GM12873 (cell line): ENCODE data around the gene AGPAT3.
A peak's percentile ranks its signal among the peaks of the same experiment; 100 is the strongest.

Source experiments
- TF ChIP-seq, protein P1 (sequence below): IDR thresholded peaks from 2 replicates; pipeline ENCODE4 v1.5.1; 2012; ENCODE audit warnings: low read depth, mild to moderate bottlenecking, moderate library complexity, low read length, control low read depth; ENCODE audit not compliant: insufficient read depth; ENCODE audit errors: missing control alignments

AGPAT3 gene

DNA sequence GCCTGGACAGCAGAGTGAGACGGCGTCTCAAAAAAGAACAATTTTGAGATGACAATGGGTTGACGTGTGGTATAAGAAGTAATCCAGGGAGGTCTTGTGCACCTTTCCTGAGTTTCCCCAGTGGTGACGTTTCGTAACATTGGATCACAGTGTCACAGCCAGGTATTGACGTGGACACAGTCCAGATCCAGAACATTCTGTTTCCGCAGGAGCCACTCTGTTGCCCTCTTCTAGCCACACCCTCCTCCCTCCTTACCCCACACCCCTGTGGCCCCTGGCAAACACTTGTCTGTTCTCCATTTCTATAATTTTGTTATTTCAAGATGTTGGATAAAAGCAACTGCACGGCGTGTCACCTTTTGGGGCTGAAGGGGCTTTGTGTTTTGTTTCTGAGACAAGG lies 140.6 kb downstream of the AGPAT3 start:
- TF ChIP-seq, protein P1, sequence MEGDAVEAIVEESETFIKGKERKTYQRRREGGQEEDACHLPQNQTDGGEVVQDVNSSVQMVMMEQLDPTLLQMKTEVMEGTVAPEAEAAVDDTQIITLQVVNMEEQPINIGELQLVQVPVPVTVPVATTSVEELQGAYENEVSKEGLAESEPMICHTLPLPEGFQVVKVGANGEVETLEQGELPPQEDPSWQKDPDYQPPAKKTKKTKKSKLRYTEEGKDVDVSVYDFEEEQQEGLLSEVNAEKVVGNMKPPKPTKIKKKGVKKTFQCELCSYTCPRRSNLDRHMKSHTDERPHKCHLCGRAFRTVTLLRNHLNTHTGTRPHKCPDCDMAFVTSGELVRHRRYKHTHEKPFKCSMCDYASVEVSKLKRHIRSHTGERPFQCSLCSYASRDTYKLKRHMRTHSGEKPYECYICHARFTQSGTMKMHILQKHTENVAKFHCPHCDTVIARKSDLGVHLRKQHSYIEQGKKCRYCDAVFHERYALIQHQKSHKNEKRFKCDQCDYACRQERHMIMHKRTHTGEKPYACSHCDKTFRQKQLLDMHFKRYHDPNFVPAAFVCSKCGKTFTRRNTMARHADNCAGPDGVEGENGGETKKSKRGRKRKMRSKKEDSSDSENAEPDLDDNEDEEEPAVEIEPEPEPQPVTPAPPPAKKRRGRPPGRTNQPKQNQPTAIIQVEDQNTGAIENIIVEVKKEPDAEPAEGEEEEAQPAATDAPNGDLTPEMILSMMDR, result no peak

DNA sequence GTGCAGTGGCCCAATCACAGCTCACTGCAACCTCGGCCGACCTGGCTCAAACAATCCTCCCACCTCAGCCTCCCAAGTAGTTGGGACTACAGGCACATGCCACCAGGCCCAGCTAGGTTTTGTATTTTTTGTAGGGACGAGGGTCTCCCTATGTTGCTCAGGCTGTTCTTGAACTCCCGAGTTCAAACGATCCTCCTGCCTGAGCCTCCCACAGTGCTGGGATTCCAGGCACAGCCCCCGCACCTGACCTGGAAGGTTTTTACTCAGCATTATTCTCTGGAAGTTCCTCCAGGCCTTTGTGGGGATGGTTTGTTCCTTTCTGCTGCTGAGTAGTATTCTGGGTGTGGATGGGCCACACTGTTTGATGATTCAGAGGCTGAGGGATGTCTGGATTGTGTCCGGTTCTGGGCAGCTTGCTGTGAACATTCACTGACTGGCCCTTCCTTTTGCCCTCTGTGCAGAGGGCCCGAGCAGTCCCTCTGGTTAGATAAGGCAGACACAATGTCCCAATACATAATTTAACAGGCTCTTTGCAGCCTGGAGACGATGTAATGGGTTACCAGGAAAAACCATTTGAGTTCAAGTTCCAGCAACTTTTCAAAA lies 141.1 kb downstream of the AGPAT3 start:
- TF ChIP-seq, protein P1, result no peak

DNA sequence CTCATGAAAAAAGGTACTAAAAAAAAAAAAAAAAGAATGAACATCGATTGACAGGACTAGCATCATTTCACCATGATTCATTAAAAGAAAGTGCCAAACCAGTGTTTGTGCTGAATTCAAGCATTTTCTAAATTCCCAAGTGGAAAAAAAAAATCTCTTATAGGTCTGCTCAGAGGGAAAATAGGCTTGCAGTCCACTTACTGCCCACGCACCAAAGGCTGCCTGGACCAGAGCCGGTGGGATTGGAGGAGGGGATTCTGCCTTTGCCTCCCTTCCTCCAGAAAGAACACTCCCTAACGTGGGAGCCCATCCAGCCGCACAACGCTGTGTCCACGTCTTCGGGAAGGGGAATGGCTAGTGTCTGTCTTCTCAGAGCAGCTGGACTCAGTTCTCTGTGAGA lies 141.6 kb downstream of the AGPAT3 start:
- TF ChIP-seq, protein P1, result no peak

DNA sequence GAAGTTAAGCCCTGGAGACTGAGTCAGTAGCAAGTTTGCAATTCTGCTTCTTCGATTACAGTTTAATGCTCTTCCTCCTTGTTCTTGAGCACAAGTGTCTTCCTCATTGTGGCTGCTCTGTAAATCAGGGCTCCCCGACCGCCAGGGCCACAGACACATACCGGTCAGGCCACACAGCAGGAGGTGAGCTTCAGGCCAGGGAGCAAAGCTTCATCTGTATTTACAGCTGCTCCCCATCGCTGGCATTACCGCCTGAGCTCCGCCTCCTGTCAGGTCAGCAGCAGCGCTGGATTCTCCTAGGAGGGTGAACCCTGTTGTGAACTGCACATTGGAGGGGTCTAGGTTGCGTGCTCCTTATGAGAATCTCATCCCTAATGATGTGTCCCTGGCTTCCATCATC lies 145.4 kb downstream of the AGPAT3 start:
- TF ChIP-seq, protein P1, result no peak

DNA sequence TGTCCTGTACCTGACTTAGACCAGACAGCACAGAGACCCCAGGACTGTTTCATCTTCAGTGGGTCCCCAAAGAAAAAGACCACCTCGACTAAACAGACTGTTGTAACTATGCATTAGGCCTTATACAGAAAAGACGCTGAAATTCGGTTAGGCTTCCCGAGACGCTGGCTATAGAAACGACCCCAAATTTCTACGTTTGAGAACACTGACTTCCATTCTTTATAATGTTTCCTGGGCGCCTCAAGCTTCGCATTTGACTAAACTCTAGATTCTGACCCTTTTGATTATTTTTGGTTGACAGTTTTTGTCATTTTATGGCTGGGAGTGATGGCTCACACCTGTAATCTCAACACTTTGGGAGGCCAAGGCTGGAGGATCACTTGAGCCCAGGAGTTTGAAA lies 146.1 kb downstream of the AGPAT3 start:
- TF ChIP-seq, protein P1, result no peak

DNA sequence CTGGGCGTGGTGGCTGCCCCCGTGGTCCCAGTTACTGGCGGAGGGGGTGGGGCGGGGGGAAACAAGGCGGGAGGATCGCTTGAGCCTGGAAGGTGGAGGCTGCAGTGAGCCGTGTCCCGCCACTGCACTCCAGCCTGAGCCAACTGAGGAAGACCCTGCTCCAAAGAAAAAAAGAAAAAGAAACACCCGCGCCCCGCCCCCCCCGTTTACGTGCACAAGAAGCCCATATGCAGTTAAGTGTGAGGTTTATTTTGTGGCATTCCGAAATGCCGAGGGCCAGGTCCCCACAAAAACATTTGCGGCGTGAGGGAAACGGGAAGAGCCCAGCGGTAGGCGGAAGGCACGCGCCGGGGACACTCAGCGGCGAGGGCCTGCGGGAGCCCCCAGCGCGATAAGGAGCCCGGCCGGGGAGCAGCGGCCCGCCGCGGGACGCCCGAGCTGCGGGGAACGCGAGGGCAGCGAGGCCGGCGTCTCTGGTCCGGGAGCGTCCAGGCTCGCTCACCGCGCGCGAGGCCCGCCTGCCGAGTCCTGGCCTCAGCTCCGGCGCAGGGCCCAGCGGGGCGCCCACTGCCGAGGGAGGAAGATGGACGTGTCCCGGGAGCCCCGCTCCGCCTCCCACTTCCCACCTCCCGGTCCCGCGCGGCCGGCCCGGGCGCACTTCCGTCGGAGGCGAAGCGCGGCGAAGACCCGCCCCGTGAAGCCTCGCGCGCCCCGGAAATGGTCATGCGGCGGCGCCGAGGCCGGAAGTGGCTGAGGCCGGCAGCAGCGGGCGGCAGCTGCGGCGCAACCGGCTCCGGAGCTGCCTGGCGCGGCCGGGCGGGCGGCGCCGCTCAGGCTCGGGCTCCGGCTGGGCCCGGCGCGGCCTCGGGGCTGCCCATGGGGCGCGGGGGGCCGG lies 146.8 kb downstream of the AGPAT3 start, which contains the start of gene TRAPPC10:
TSS of gene TRAPPC10 (plus strand) at position 731 of the 895 bp plus-strand sequence. CDS start 185 bp downstream, outside the sequence.
- TF ChIP-seq, protein P1, result no peak

DNA sequence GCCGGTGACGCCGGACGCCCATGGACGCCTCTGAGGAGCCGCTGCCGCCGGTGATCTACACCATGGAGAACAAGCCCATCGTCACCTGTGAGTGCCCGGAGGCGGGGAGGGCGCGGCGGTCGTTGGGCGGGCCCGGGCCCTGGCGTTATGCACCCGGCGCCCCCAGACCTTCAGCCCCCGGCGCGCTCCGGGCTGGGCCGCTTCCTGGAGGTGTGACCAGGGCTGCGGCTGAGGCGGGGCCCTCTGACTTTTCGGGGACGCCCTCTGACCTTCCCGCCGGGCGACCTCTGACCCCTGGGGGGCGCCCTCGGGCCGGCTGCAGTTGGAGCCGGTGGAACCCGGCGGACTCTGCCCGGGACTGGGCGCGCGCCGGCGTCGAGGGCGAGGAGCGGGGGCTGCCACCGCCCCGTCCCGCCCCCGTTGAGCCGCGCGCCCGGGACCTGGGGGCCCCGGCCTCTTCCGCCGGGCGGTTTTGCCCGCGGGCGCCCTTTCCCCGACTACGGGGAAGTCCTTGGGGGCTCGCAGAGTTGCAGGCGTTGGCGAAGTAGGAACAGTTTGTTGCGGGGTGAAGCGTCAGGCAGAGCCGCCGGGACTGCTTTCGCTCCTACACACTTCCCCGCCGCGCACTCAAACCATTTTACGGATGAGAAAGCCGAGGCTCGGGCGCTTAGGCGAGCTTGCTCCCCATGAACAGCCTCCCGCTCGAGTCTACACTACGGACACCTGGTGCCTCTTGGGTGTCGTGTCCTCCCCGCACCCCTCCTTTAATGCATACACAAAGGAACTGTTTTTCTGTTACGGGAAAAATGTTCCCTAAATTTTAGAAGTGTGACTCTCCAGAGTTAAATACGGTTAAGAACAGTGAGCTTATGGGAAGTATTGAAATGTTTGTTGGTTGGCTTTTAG lies 147.7 kb downstream of the AGPAT3 start:
- TF ChIP-seq, protein P1, result peak; percentile 60
